Activated CD4-positive, alpha-beta T cell treated with anti-CD3 and anti-CD28 coated beads for 36 hours (primary cell): Measurements from ENCODE around the gene ZNF441. TPM values are rescaled to one million over a fixed set of nuclear protein-coding genes. Genes with fewer than 3 reads are reported as not detected.

Source experiments
- ATAC-seq: fragments of 200-7000 bp; cut with Tn5 transposase; one replicate; pipeline ENCODE4 v1.10.0; 2021; ENCODE audit warnings: mild to moderate bottlenecking, moderate library complexity
- CTCF ChIA-PET: fragments of 350-600 bp; sonication (Branson Sonifier 250); formaldehyde crosslinking; loops from one replicate; lab custom pipeline; 2021; ENCODE audit warnings: antibody characterized with exemption; lab: Charles Lee
- POLR2A ChIA-PET: fragments of 350-600 bp; sonication (Branson Sonifier 250); formaldehyde crosslinking; loops from one replicate; lab custom pipeline; 2021; ENCODE audit warnings: antibody characterized with exemption, inconsistent platforms; lab: Charles Lee
- DNase-seq: peaks from one replicate; pipeline ENCODE4 v3.0.0-alpha.2; 2020
- H3K27ac Mint-ChIP-seq: one replicate; pipeline ENCODE4 v1.8.0; 2021; ENCODE audit warnings: mixed read lengths
- H3K27me3 Mint-ChIP-seq: one replicate; pipeline ENCODE4 v1.8.0; 2021; ENCODE audit warnings: mixed read lengths
- H3K36me3 Mint-ChIP-seq: one replicate; pipeline ENCODE4 v1.8.0; 2021; ENCODE audit warnings: low read depth, mixed read lengths
- H3K4me1 Mint-ChIP-seq: one replicate; pipeline ENCODE4 v1.8.0; 2021; ENCODE audit warnings: mixed read lengths
- H3K4me3 Mint-ChIP-seq: one replicate; pipeline ENCODE4 v1.8.0; 2021; ENCODE audit warnings: mild to moderate bottlenecking, moderate library complexity, mixed read lengths
- H3K9me3 Mint-ChIP-seq: one replicate; pipeline ENCODE4 v1.8.0; 2021; ENCODE audit warnings: low read depth, mixed read lengths
- intact Hi-C, 2 experiments: fragments of 100-400 bp; cut with DNase I in 1 of 2; cut with micrococcal nuclease in 1 of 2; formaldehyde crosslinking; loops; one replicate each; pipeline versions ENCODE4 v1.14.2 to v1.15.1; 2022 to 2024; cut with DNase I, micrococcal nuclease
- total RNA-seq, 2 experiments: library from RNA; stranded (reverse); gene quantifications; one replicate each; pipeline ENCODE4 v1.2.3, GENCODE V29; 2021

The ZNF441 gene
- total RNA-seq, 2 experiments from 2014 or later: 4.3 to 5.0 TPM

GRCh38 chr19:11781295-11782057 lies 14.7 kb downstream of the ZNF441 start:
- peaks cover 57% of the 10 kb centered on the region for H3K9me3 Mint-ChIP-seq
- POLR2A ChIA-PET: no interaction called here
- no peaks in the 10 kb centered on the region for H3K27me3 Mint-ChIP-seq
- no peak overlapping the region for H3K27ac Mint-ChIP-seq
- CTCF ChIA-PET: no interaction called here
- intact Hi-C loops: loop anchor here in 1 of 2 experiments (5.0 to 10.0 kb wide), 2 partner anchors 46 to 163 kb away; no protein-coding TSS in a partner anchor
- no peak overlapping the region for H3K4me3 Mint-ChIP-seq
- H3K4me1 Mint-ChIP-seq: no peaks in the 10 kb centered on the region
- H3K36me3 Mint-ChIP-seq: peaks cover 79% of the 10 kb centered on the region
- no peak for ATAC-seq
- DNase-seq: no peak

- no peak overlapping the region for H3K4me3 Mint-ChIP-seq
- ATAC-seq: no peak
- no peaks in the 10 kb centered on the region for H3K27me3 Mint-ChIP-seq
- intact Hi-C loops: loop anchor here in 1 of 2 experiments (5.0 to 10.0 kb wide), 2 partner anchors 44 to 161 kb away; no protein-coding TSS in a partner anchor
- H3K36me3 Mint-ChIP-seq: peaks cover 56% of the 10 kb centered on the region
- ChIA-PET POLR2A (no interaction called here), CTCF (no interaction called here)
- no peaks in the 10 kb centered on the region for H3K4me1 Mint-ChIP-seq
- DNase-seq: no peak
- no peak overlapping the region for H3K27ac Mint-ChIP-seq
- peaks cover 57% of the 10 kb centered on the region for H3K9me3 Mint-ChIP-seq
These were observed 17.0 kb downstream of the ZNF441 start for GRCh38 chr19:11783767-11784166.

GRCh38 chr19:11784356-11784755 lies 17.6 kb downstream of the ZNF441 start:
- CTCF ChIA-PET: no interaction called here
- intact Hi-C loops: loop anchor here in 1 of 2 experiments (5.0 to 10.0 kb wide), 2 partner anchors 43 to 160 kb away; no protein-coding TSS in a partner anchor

GRCh38 chr19:11787536-11787935 lies 20.7 kb downstream of the ZNF441 start:
- DNase-seq (no peak), ATAC-seq (no peak)
- intact Hi-C loops: loop anchor here in 1 of 2 experiments (10.0 kb wide), 1 partner anchor 157 kb away; no protein-coding TSS in a partner anchor
- H3K27ac Mint-ChIP-seq: no peak overlapping the region
- ChIA-PET CTCF (interaction anchor here (2.7 kb wide), 1 partner anchor 9 kb away, joined by 9 read pairs; the partner anchor contains the start of gene ZNF491), POLR2A (no interaction called here)
- no peaks in the 10 kb centered on the region for H3K27me3 Mint-ChIP-seq
- peaks cover 54% of the 10 kb centered on the region for H3K9me3 Mint-ChIP-seq
- peaks cover 25% of the 10 kb centered on the region for H3K36me3 Mint-ChIP-seq
- H3K4me1 Mint-ChIP-seq: no peaks in the 10 kb centered on the region
- no peak overlapping the region for H3K4me3 Mint-ChIP-seq

More at GRCh38 chr19:11784356-11784755, 17.6 kb downstream of the ZNF441 start:
- ATAC-seq (no peak), DNase-seq (no peak)
- no peaks in the 10 kb centered on the region for H3K27me3 Mint-ChIP-seq
- peaks cover 60% of the 10 kb centered on the region for H3K9me3 Mint-ChIP-seq
- H3K4me3 Mint-ChIP-seq: no peak overlapping the region
- no peaks in the 10 kb centered on the region for H3K4me1 Mint-ChIP-seq
- no peak overlapping the region for H3K27ac Mint-ChIP-seq
- peaks cover 50% of the 10 kb centered on the region for H3K36me3 Mint-ChIP-seq
- POLR2A ChIA-PET: no interaction called here

- H3K4me1 Mint-ChIP-seq: peaks cover 8% of the 10 kb centered on the region
- H3K27ac Mint-ChIP-seq: no peak overlapping the region
- no peak overlapping the region for H3K4me3 Mint-ChIP-seq
- peaks cover 21% of the 10 kb centered on the region for H3K9me3 Mint-ChIP-seq
- intact Hi-C loops: no loop called here
- ChIA-PET CTCF (interaction anchor here (1.2 kb wide), 1 partner anchor 49 kb away, joined by 4 read pairs; no protein-coding TSS in a partner anchor), POLR2A (interaction anchor here (0.6 kb wide), 1 partner anchor 77 kb away, joined by 3 read pairs; no protein-coding TSS in a partner anchor)
- peaks cover 2% of the 10 kb centered on the region for H3K36me3 Mint-ChIP-seq
- no peak for DNase-seq
- H3K27me3 Mint-ChIP-seq: no peaks in the 10 kb centered on the region
- ATAC-seq: no peak
These were observed 26.1 kb downstream of the ZNF441 start for GRCh38 chr19:11792942-11793341.

GRCh38 chr19:11797491-11797890 lies 30.7 kb downstream of the ZNF441 start:
- CTCF ChIA-PET: interaction anchor here (0.6 to 3.3 kb wide), 42 partner anchors 11 to 656 kb away, joined by 3 to 34 read pairs (median 5); partner anchors contain the start of genes ZNF136, ZNF20, ZNF439 and ZNF440
- peak overlapping the region; percentile 73 for H3K4me3 Mint-ChIP-seq
- no peaks in the 10 kb centered on the region for H3K27me3 Mint-ChIP-seq
- no peaks in the 10 kb centered on the region for H3K9me3 Mint-ChIP-seq
- POLR2A ChIA-PET: interaction anchor here (0.6 to 1.3 kb wide), 3 partner anchors 17 to 511 kb away, joined by 3 read pairs; partner anchors contain the start of gene ZNF440
- ATAC-seq (peak; percentile 71), DNase-seq (peak; percentile 91)
- peaks cover 12% of the 10 kb centered on the region for H3K4me1 Mint-ChIP-seq
- intact Hi-C loops: loop anchor here (1.0 to 5.0 kb wide), 6 partner anchors 70 to 344 kb away; no protein-coding TSS in a partner anchor
- H3K27ac Mint-ChIP-seq: no peak overlapping the region
- H3K36me3 Mint-ChIP-seq: peaks cover 3% of the 10 kb centered on the region

GRCh38 chr19:11798391-11799330 lies 31.9 kb downstream of the ZNF441 start, which contains the start of gene ZNF491:
Gene ZNF491, plus strand, starts transcription at chr19:11798523. Its CDS starts 7,431 bp downstream, at chr19:11805954.
- POLR2A ChIA-PET: interaction anchor here (0.6 to 1.3 kb wide), 3 partner anchors 15 to 190 kb away, joined by 3 to 6 read pairs (median 3); partner anchors contain the start of gene ZNF440
- CTCF ChIA-PET: interaction anchor here (0.6 to 3.3 kb wide), 40 partner anchors 9 to 900 kb away, joined by 3 to 34 read pairs (median 5); partner anchors contain the start of genes ZNF20, ZNF439, ZNF440 and ZNF441

GRCh38 chr19:11806354-11807098 lies 39.7 kb downstream of the ZNF441 start:
- Mint-ChIP-seq H3K36me3 (peaks cover 33% of the 10 kb centered on the region), H3K27me3 (no peaks in the 10 kb centered on the region), H3K4me1 (no peaks in the 10 kb centered on the region), H3K9me3 (peaks cover 34% of the 10 kb centered on the region), H3K27ac (no peak overlapping the region), H3K4me3 (no peak overlapping the region)
- no peak for ATAC-seq
- CTCF ChIA-PET: no interaction called here
- intact Hi-C loops: no loop called here
- DNase-seq: no peak
- POLR2A ChIA-PET: no interaction called here

More at GRCh38 chr19:11798391-11799330, 31.9 kb downstream of the ZNF441 start, which contains the start of gene ZNF491:
- Mint-ChIP-seq H3K27ac (peak within 1 kb of the TSS; percentile 13), H3K4me1 (peaks cover 12% of the 10 kb centered on the region), H3K27me3 (no peaks in the 10 kb centered on the region), H3K4me3 (peak within 1 kb of the TSS; percentile 73), H3K9me3 (peaks cover 3% of the 10 kb centered on the region), H3K36me3 (peaks cover 5% of the 10 kb centered on the region)
- ATAC-seq: peak; percentile 99
- intact Hi-C loops: loop anchor here (1.0 to 5.0 kb wide), 11 partner anchors 14 to 363 kb away; partner anchors contain the start of genes ODAD3 (in 1 of the 2), PRKCSH (in 1 of the 2), ZNF439 (in 1 of the 2) and ZNF440 (in 1 of the 2)
- peak; percentile 95 for DNase-seq

GRCh38 chr19:11807099-11807380 lies 40.2 kb downstream of the ZNF441 start:
- ATAC-seq: no peak
- H3K27me3 Mint-ChIP-seq: no peaks in the 10 kb centered on the region
- peaks cover 34% of the 10 kb centered on the region for H3K9me3 Mint-ChIP-seq
- H3K4me1 Mint-ChIP-seq: no peaks in the 10 kb centered on the region
- H3K27ac Mint-ChIP-seq: no peak overlapping the region
- ChIA-PET POLR2A (no interaction called here), CTCF (no interaction called here)
- intact Hi-C loops: no loop called here
- no peak for DNase-seq
- peaks cover 33% of the 10 kb centered on the region for H3K36me3 Mint-ChIP-seq
- H3K4me3 Mint-ChIP-seq: no peak overlapping the region

GRCh38 chr19:11813703-11814028 lies 46.9 kb downstream of the ZNF441 start:
- no peak for DNase-seq
- POLR2A ChIA-PET: interaction anchor here (0.8 kb wide), 1 partner anchor 16 kb away, joined by 3 read pairs; the partner anchor contains the start of gene ZNF491
- H3K4me1 Mint-ChIP-seq: peaks cover 20% of the 10 kb centered on the region
- H3K4me3 Mint-ChIP-seq: peak overlapping the region; percentile 89
- H3K27me3 Mint-ChIP-seq: no peaks in the 10 kb centered on the region
- peak overlapping the region; percentile 73 for H3K27ac Mint-ChIP-seq
- intact Hi-C loops: loop anchor here (1.0 to 5.0 kb wide), 13 partner anchors 15 to 855 kb away; partner anchors contain the start of genes ZNF439 (in 2 of the 2), ZNF491 (in 2 of the 2), ZNF653 (in 1 of the 2) and ZNF823 (in 1 of the 2)
- CTCF ChIA-PET: interaction anchor here (0.6 to 0.7 kb wide), 2 partner anchors 15 to 16 kb away, joined by 3 to 8 read pairs; partner anchors contain the start of gene ZNF491
- peaks cover 19% of the 10 kb centered on the region for H3K36me3 Mint-ChIP-seq
- peaks cover 7% of the 10 kb centered on the region for H3K9me3 Mint-ChIP-seq
- peak; percentile 59 for ATAC-seq
